T-helper 2 cell (primary cell): ENCODE data around the gene RAB31.
A peak's percentile ranks its signal among the peaks of the same experiment; 100 is the strongest.

Experiments used
- DNase-seq, 5 experiments: peaks; one replicate each; pipeline versions ENCODE4 v3.0.0 to v3.0.0-alpha.2; 2012 to 2022

The RAB31 gene

DNA sequence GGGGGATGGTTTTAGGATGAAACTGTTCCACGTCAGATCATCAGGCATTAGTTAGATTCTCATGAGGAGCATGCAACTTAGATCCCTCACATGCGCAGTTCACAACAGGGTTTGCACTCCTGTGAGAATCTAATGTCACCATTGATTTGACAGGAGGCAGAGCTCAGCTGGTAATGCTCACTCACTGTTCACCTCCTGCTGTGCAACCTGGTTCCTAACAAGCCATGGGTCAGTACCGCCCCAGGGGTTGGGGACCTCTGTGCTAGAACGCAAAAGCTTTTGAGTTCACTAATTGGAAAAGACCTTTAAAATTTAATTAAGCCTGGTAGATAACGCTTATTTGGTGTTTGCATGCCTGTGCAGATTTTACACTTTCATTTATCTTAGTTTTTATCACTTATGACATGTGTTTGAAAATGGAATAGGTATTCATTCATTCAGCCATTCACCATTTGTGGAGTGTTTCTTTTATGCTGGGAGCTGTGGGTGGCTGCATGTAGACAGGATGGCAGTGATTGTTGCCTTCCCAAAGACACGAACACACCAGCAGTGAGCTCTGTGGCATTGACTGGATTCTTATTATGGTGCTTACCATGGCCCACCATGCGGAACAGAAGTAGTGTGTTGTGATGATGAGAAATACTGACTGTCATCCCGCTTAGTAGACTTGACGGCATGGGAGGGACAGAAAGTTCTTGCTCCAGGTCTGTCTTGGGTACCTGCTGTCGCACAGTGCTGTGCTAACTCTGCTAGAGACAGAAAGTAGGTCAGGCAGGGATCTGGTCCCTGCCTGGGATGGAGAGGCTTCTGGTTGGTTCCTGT lies 6.4 kb downstream of the RAB31 start:
- no peak for DNase-seq

DNA sequence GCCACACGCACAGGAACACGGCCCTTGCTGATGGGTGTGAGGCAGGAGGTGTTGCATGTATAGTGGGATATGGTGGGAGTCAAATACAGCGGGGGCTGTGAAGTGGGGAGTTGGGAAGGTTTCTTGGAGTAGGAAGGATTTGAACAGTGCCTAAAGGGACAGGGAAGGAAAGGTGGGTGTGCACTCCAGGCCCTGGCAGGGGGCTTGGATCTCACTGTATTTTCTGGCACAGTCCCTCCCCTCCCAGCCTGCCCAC lies 6.9 kb downstream of the RAB31 start:
- no peak for DNase-seq

DNA sequence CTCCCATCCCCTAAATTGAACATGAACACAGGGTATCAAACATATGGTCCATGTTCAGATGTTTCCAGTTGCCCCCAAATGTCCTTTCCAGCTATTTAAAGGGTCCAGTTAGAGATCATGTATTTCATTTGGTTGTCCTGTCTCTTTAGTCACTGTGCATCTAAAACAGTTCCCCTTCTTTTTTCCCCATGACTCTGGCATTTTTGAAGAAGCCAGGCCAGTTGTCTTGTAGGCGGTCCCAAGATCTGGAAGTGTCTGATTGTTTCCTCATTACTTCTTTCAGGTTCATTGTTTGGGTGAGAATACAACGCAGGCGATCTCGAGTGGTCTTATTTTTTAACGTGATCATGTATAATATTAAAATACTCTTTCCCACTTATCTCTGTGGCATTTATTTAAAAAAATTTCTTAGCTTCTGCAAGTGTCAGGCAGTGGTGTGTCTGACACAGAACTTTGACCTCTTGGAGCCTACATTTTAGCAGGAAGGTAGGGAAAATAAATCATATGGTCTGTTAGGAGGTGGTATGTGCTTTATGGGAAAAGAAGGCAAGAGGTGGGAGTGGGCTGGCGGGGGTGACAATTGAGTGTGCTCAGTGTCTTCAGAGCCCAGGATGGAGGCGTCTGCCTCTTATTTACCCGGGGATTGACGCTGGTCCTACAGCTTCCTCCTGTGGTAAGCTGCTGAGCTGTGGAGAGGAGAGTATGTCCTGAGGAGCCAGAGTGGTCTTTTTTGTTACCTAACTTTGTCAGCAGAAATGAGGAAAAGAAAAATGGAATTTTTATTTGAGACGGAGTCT lies 8.1 kb downstream of the RAB31 start:
- DNase-seq = no peak

DNA sequence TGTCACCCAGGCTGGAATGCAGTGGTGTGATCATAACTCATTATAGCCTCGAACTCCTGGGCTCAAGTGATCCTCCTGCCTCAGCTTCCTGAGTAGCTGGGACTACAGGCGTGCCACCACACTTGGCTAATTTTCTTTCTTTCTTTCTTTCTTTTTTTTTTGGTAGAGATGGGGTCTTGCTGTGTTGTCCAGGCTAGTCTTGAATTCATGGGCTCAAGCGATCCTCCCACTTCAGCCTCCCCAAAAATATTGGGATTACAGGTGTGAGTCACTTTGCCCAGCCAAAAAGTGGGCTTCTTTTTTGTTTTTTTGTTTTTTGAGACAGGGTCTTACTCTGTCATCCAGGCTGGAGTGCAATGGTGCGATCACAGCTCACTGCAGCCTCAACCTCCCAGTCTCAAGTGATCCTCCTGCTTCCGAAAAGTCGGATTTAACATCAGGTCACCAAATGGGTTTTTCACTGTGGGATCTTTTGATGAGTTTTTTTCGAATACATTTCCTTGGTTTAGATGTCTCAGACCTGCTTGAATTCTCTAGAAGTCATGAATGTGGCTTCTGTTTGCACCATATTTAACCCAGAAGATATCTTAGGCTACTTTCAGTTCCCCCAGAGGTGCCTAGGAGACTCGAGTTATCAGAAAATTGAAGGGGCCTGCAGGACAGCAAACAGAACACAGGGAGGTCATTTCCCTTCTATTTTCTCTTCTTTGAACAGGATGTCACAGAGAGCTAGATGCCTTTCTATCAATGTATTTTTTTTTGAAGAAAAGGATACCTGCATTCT lies 8.9 kb downstream of the RAB31 start:
- DNase-seq = no peak

DNA sequence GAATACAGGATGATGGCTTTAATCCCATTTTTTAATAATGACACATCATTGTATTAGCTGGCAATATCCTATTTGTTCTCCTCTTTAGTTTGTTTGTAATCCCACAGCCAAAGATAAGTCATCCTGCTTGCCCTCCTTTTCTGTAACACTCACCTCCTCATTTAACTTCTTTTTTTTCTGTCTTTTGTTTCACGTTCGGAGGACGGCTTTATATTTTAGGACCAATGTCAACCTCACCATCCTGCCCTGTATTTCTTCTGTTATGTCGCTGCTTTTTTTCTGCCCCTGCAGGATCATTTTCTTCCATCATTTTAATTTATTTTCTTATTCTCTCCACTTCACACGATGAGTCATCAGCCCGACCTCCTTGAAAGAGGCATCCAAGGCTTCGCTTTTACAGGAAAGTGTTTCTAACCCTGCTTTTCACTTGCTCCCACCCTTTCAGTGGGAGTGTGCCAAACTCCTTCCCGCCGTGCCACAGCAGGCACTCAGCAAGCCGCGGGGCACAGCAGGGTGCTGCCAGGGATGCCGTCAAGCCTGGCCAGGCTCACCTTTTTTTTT lies 11.4 kb downstream of the RAB31 start:
- no peak for DNase-seq

DNA sequence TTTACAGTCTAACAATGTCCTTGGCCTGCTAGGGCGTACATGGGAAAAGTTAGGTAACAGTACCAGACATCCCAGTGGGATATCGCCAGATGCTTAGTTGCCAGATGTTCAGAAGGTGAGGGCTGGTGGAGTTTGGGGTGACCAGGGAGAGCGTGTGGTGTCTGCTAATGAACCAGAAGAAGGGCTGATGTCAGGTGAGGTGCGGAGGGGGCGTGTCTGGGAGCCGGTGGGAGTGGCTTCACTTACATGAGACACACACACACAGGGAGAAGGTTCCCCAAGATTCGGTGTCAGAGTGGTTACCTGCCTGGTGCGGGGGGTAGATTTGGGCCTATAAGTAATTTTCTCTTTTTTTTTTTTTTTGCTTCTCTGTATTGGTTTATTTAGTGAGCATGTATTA lies 12.2 kb downstream of the RAB31 start:
- no peak for DNase-seq

DNA sequence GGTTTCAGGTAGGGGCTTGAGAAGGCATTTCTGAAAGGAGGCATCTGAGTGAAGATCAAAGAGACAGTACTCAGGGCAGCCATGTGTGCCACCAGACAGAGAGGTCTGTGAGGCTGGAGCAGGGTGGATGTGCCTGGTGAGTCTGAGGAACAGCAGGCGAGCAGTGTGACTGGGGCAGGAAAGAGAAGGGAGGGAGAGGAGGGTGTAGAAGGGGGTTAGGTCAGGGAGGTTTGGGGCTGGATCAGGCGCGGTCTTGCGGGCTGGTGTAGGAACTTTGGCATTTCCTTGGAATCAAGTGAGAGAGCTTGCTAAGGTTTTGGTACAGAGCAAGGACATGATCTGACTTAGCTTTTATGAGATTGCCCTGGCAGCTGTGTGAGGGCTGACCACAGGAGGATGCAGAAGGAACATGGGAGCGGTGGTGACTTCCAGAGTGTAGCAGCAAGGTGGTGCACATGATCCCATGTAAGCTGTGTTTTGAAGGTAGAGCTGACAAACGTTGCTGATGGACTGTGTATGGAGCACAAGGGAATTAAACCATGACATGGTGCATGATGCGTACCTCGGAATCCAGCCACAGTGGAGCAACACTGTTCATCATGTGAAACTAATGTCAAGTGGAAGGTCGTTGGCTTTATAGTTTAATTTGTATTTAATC lies 13.9 kb downstream of the RAB31 start:
- no peak for DNase-seq

DNA sequence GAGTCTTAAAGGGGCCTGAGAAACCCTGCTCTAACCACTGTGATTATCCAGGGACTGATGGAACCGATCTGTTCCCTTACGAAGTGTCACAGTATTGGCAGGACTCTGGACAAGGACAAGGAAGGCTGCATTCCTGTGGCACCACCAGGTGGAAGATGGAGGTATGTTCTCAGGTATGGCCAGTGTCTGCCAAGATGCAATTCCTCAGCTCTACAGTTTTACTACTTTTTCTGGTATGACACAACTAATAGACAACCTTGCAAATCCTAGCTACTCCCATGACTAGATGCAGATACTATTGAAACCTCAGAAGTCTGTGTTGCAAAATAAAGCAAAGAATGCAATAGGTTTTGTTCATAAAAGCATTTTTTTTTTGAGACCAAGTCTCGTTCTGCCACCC lies 14.6 kb downstream of the RAB31 start:
- no peak for DNase-seq

DNA sequence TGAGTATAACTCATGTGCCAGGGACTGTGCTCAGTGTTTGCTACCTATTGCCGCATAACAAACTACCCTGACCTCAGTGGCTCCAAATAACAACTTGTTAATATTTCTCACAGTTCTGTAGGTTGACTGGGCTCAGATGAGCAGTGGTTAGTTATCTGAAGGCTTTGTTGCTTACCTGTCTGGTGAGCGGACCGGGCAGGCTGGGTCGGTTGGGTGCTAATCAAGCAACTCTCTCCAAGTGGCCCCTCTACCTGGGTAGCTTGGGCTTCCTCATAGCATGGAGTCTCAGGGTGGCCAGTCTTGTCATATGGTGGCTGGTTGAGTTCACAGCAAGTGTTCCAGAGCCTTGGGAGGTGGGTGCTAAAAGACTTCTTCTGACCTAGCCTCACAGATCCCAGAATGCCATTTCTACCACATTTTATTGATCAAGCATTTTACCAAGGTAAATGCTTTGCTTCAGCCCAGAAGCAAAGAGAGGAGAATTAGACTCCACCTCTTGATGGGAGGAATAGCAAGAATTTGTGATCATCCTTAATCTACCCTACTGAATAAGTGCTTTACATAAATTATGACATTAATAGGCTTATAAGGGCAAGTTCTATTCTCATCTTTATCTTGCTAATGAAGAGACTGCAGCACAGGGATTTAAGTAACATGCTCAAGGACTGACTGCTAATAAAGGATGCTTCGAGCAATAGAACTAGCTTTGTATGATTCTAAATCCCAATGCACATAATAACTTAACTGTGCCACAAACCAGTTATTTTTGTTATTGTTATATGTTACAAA lies 16.9 kb downstream of the RAB31 start:
- no peak for DNase-seq

DNA sequence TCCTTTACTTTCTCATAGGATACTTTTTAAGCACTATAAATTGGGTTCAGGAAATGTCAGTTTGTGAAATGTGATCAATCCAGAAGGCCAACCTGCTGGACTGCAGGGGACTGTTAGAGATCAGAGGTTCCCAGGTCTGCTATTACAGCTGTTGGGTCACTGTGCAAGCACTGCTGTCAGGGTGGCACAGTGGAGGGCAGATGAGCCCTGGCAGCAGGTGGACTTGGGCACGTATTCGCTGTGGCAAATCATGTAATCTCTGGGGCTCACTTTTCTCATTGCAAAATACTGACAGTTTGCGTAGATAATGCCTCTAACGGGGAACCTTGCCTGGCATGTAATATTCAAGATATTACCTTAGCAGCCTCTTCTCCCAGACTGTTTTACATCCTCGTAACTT lies 18.1 kb downstream of the RAB31 start:
- no peak for DNase-seq

DNA sequence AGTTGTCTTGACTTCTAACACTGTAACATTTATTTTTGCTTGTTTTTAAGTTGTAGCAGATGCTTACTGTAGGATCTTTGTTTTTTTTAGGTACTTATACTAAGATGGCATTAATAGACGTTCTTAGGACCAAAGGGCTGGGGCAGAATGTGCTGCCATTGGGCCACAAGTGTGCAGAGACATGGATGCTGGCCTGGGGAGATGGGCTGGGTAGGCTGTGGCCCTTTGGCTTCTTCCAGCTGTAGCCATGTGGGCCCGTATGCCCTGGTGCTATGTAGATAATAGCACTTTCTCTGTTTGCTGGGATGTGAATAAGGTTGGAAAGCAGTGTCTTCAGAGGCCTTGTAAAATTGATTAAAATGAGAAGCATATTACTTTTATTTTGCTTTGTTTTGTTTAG lies 18.8 kb downstream of the RAB31 start:
- DNase-seq = no peak

DNA sequence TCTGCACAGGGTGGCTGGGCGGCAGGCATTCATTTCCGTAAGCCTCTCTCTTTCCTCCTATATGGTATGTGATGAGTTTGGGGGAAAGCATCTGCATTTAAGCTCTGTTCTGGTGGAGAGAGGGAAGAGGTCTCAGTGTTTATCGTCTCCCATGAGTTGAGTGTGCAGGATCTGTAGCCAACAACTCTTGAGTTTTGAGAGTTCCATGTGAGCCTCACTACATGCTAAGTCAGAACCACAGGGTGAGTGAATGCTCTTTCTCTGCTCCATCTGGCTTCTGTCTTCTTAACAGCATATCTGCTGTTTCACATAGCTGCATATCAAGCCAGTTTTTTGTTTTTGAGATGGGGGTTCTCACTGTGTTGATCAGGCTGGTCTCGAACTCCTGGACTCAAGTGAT lies 22.7 kb downstream of the RAB31 start:
- DNase-seq = no peak

DNA sequence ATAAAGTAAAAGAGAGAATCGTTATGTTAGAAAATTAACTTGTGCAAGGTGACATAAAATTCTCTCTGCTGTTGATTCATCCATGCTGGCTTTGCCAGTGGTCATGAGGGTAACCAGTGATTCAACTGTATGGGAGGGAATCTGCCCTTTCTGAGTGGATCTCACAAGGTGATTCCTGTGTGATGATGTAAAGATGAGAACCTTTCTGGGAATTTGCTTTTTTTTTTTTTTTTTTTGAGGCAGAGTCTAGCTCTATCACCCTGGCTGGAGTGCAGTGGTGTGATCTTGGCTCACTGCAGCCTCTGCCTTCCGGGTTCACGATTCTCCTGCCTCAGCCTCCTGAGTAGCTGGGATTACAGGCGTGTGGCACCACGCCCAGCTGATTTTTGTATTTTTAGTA lies 23.3 kb downstream of the RAB31 start:
- DNase-seq = no peak

DNA sequence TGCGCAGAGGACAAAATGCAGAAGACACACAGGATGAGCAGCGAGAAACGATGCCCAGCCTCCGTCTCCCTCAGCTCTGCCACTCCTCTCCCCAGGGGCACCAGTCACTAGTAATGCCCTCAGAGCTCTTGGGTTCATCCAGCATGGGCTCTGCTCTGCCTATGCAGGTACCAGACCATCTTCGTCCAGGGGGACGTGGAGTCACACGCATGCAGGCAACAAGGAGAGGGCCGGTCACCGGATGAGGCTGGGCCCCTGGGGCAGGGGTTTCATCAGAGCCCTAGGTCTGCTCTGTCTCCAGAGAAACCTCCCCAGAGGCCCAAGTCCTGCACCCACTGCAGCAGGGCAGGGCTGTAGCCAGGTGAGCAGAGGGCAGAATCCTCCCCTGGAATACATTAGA lies 23.9 kb downstream of the RAB31 start:
- DNase-seq = no peak

DNA sequence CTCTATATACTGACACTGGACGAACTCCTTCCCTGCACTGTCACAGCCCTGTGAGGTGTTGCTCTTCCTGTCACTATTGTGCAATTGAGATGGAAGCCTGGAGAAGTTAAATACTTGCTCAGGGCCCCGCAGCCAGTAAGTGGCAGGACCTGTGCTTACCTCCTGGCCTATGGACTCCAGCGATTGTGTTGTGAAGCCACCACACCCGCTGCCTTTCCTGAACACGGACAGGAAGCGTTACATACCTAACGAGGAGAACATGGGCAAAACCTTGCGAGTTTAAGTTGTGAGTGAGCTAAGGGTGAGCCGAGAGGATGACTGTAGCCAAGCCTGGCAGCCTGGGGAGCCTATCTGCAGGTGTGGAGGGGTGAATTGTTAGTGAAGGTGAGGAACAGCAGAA lies 26.1 kb downstream of the RAB31 start:
- DNase-seq = no peak

DNA sequence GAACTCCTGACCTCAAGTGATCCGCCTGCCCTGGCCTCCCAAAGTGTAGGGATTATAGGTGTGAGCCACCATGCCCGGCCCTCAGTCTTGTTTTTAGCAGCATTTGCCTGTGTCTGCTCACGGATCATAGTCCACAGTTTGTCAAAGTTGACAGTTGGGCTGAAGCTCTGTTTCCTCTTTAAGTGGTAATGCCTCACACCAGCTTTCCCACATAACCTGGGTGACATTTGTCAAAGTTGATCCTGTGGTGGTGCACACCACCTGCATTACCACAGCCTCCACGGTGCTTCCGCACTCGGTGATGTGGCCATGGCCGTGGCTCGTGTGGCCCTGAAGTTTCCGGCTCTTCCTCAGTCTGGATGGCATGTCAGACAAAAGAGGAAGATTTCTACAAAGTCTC lies 27.1 kb downstream of the RAB31 start:
- DNase-seq = peak in 1 of 5 experiments; percentile 50

DNA sequence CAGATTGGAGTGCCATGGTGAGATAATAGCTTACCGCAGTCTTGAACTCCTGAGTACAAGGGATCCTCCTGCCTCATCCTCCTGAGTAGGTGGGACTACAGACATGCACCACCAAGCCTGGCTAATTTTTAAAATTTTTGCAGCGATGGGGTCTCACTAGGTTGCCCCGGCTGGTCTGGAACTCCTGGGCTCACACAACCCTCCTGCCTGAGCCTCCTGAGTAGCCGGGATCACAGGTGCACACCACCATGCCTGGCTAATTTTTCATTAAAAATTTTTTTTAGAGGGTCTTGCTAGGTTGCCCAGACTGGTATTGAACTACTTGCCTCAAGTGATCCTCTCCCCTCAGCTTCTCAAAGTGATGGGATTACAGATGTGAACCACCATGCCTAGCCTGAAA lies 27.8 kb downstream of the RAB31 start:
- DNase-seq = no peak

DNA sequence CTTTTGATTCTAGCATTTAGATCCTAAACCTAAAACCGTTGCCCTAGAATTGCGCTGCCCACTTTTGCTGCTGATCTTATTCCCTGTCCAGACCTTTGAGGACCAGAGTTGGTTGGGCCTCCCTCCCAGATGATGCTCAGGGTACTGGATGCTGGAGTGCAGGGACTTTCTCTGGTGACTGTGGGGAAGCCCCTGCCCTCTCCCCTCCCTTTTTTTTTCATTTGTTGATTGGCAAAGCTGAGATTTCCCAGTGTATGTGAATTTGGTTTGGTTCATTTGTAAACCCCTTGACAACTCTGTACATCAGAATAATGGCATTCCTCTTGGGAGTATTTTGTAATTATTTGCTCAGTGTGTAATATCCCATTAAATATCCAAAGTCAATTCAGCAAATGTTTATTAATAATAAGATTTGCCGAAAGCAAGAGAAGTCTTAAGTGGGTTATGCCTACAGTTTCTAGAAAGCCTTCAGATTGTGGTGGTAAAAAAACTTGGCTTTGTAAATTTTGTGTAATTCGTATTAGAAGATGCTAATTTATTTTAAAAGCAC lies 28.3 kb downstream of the RAB31 start:
- no peak for DNase-seq

DNA sequence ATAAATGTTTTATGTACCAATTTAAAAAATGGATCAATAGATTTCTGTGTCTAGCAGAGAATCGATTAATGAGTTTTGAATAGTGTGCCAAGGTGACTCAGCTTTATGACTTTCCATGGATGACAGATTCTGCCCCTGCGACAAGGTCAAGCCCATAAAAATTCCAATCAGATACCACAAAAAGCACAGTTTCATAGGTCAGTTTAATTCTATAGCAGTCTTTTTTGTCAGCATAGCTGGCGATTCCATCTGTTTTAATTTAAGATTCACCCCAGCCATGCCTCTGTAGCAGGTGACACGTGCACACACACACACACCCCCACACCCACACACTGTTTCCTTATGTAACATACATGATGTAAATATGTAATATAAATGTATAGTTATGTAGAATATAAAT lies 28.9 kb downstream of the RAB31 start:
- no peak for DNase-seq

DNA sequence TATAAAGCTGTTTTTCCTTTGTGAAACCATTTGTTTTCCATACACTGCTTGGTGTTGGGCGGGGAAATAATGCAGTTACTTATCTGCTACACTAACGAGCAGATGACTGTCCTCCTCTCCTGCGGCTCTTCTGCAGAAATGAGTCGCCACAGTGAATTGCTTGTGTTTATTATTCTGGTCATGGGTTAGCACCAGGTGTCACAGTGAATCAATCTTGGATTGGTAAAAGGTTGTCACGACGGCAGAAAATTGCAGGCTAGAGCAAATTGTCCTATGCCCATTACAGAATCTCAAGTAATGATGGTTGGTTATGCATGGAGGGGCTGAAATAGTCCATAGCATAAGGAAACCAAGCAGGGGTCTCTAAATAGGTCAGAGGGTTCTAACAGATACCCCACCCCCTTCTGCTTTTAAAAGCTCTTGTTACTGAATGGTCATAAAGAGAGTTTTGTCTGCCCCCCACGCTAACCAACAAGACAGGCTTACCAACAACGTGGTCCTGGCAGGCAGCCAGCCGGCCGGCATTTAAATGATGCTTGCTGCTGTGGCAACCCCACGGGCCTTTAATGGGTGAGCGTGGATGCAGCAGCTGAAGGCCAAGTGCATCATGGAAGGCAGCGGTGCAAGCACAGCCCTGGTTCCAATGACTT lies 29.5 kb downstream of the RAB31 start:
- no peak for DNase-seq

DNA sequence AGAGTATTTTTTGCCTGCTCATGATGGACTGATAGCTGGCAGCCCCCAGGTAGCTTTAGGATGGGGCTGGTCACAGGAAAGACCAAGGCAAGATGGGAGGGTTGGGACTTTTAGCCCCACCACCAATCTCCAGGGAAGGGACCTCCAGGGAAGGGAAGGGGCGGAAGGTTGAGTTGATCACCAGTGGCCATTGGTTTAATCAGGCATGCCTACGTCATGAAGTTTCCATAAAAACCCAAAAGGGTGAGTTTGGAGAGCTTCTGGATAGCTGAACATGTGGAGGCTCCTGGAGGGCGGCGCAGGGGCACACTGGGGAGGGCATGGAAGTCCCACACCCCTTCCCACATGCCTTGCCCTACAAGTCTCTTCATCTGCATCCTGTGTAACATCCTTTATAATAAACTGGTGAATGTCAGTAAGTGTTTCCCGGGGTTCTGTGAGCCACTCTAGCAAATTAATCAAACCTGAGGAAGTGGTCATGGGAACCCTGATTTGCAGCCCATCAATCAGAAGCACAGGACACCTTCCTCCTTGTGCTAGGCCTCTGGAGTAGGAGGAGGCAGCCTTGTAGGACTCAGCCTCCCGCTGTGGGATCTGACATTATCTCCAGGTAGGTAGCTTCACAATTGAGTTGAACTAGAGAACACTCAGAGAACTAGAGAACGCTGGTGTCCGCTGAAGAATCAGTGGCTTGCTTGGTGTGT lies 30.3 kb downstream of the RAB31 start:
- DNase-seq = no peak
